ENCODE measurements around the gene SRGN. TPM values are rescaled to one million over a fixed set of nuclear protein-coding genes. Genes with fewer than 3 reads are reported as not detected.

The SRGN gene
- total and polyA plus RNA-seq, 2 donors (not counting 1 experiment from before 2014, with no cell fraction given): 47.3 to 52.3 TPM

- Histone ChIP-seq H3K4me2 (replicated peaks; ENCODE audit: low read depth, low read length, poor library complexity, severe bottlenecking) (no peak overlapping the region), H3K27ac (ENCODE audit: low read length in 2 of 2) (no peak overlapping the region), H2AFZ (ENCODE audit: insufficient read depth, low read depth, low read length, poor library complexity, severe bottlenecking) (no peak overlapping the region), H3K27me3 (replicated peaks in 1 of 4; ENCODE audit: control extremely low read depth in 1 of 4, control insufficient read depth in 3 of 4, insufficient read depth in 4 of 4, low read length in 3 of 4) (no peaks in the 10 kb centered on the region), H3K79me2 (ENCODE audit: control insufficient read depth, insufficient read depth, low read length) (peaks cover 6% of the 10 kb centered on the region), H3K4me3 (ENCODE audit: control extremely low read depth in 1 of 5, extremely low read depth in 1 of 5, insufficient read depth in 1 of 5, low read depth in 2 of 5, low read length in 4 of 5) (no peak overlapping the region), H3K9ac (ENCODE audit: low read length) (no peak overlapping the region), H3K9me3 (ENCODE audit: control extremely low read depth in 1 of 3, control insufficient read depth in 2 of 3, insufficient read depth in 1 of 3, low read length in 2 of 3) (no peaks in the 10 kb centered on the region), H3K36me3 (replicated peaks in 1 of 2; ENCODE audit: control extremely low read depth in 1 of 2, control insufficient read depth in 1 of 2, extremely low read depth in 1 of 2, insufficient read depth in 2 of 2, low read length in 1 of 2) (peaks cover 0 to 30% of the 10 kb centered on the region in 2 experiments), H3K4me1 (ENCODE audit: control insufficient read depth in 2 of 2, insufficient read depth in 2 of 2, low read length in 2 of 2) (no peaks in the 10 kb centered on the region), H4K20me1 (ENCODE audit: control insufficient read depth, insufficient read depth, low read length, poor library complexity, severe bottlenecking) (no peaks in the 10 kb centered on the region)
- no peaks in the 10 kb centered on the region for H3K27me3 Mint-ChIP-seq
- intact Hi-C loops (cut with micrococcal nuclease): no loop called here
- WGBS (ENCODE audit: insufficient coverage): 95% methylated on average over 6 of the region's 7 CpGs
- DNase-seq (no peak), ATAC-seq (ENCODE audit: low read depth) (no peak)
- no peaks in the 10 kb centered on the region for H3K9me3 Mint-ChIP-seq (ENCODE audit: insufficient read depth)
- TF ChIP-seq EZH2 (IDR thresholded peaks at IDR 0.05; ENCODE audit: borderline replicate concordance, insufficient read depth, low read depth, low read length, poor library complexity, severe bottlenecking): no peak
- TF ChIP-seq, protein P1, sequence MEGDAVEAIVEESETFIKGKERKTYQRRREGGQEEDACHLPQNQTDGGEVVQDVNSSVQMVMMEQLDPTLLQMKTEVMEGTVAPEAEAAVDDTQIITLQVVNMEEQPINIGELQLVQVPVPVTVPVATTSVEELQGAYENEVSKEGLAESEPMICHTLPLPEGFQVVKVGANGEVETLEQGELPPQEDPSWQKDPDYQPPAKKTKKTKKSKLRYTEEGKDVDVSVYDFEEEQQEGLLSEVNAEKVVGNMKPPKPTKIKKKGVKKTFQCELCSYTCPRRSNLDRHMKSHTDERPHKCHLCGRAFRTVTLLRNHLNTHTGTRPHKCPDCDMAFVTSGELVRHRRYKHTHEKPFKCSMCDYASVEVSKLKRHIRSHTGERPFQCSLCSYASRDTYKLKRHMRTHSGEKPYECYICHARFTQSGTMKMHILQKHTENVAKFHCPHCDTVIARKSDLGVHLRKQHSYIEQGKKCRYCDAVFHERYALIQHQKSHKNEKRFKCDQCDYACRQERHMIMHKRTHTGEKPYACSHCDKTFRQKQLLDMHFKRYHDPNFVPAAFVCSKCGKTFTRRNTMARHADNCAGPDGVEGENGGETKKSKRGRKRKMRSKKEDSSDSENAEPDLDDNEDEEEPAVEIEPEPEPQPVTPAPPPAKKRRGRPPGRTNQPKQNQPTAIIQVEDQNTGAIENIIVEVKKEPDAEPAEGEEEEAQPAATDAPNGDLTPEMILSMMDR (IDR thresholded peaks at IDR 0.05): no peak
- CTCF ChIA-PET: interaction anchor here (0.6 to 3.0 kb wide), 4 partner anchors 10 to 148 kb away, joined by 3 to 7 read pairs (median 4); partner anchors contain the start of gene DDX21
- no peak overlapping the region for H3K4me3 Mint-ChIP-seq
- peaks cover 4% of the 10 kb centered on the region for H3K4me1 Mint-ChIP-seq
- no peak overlapping the region for H3K27ac Mint-ChIP-seq
- POLR2A ChIA-PET: interaction anchor here (0.6 kb wide), 1 partner anchor 11 kb away, joined by 5 read pairs; no protein-coding TSS in a partner anchor
These were observed 15.9 kb downstream of the SRGN start for GRCh38 chr10:69103784-69104183.

GRCh38 chr10:69104994-69105790, 17.3 kb downstream of the SRGN start:
- ATAC-seq (ENCODE audit: low read depth) (no peak), DNase-seq (no peak)
- no peak overlapping the region for H3K4me2 ChIP-seq (replicated peaks; ENCODE audit: low read depth, low read length, poor library complexity, severe bottlenecking)
- H3K4me3 Mint-ChIP-seq: no peak overlapping the region
- H3K79me2 ChIP-seq (ENCODE audit: control insufficient read depth, insufficient read depth, low read length): no peaks in the 10 kb centered on the region
- no peak overlapping the region for H3K27ac Mint-ChIP-seq
- CTCF ChIA-PET: interaction anchor here (0.6 to 3.0 kb wide), 4 partner anchors 10 to 149 kb away, joined by 3 to 7 read pairs (median 4); partner anchors contain the start of gene DDX21
- no peaks in the 10 kb centered on the region for H4K20me1 ChIP-seq (ENCODE audit: control insufficient read depth, insufficient read depth, low read length, poor library complexity, severe bottlenecking)
- no peaks in the 10 kb centered on the region for H3K27me3 ChIP-seq (replicated peaks in 1 of 4; ENCODE audit: control extremely low read depth in 1 of 4, control insufficient read depth in 3 of 4, insufficient read depth in 4 of 4, low read length in 3 of 4)
- no CpG with 5 or more reads among the region's 1 CpG for WGBS (ENCODE audit: insufficient coverage)
- H3K4me3 ChIP-seq (ENCODE audit: control extremely low read depth in 1 of 5, extremely low read depth in 1 of 5, insufficient read depth in 1 of 5, low read depth in 2 of 5, low read length in 4 of 5): no peak overlapping the region
- no peaks in the 10 kb centered on the region for H3K9me3 Mint-ChIP-seq (ENCODE audit: insufficient read depth)
- H3K27me3 Mint-ChIP-seq: no peaks in the 10 kb centered on the region
- no peak overlapping the region for H2AFZ ChIP-seq (ENCODE audit: insufficient read depth, low read depth, low read length, poor library complexity, severe bottlenecking)
- peaks cover 4% of the 10 kb centered on the region for H3K4me1 Mint-ChIP-seq
- no peaks in the 10 kb centered on the region for H3K4me1 ChIP-seq (ENCODE audit: control insufficient read depth in 2 of 2, insufficient read depth in 2 of 2, low read length in 2 of 2)
- POLR2A ChIA-PET: no interaction called here
- H3K27ac ChIP-seq (ENCODE audit: low read length in 2 of 2): no peak overlapping the region
- intact Hi-C loops (cut with micrococcal nuclease): no loop called here
- TF ChIP-seq, protein P1 (IDR thresholded peaks at IDR 0.05): no peak
- TF ChIP-seq EZH2 (IDR thresholded peaks at IDR 0.05; ENCODE audit: borderline replicate concordance, insufficient read depth, low read depth, low read length, poor library complexity, severe bottlenecking): no peak
- H3K36me3 ChIP-seq (replicated peaks in 1 of 2; ENCODE audit: control extremely low read depth in 1 of 2, control insufficient read depth in 1 of 2, extremely low read depth in 1 of 2, insufficient read depth in 2 of 2, low read length in 1 of 2): peaks cover 0 to 24% of the 10 kb centered on the region in 2 experiments
- H3K9me3 ChIP-seq (ENCODE audit: control extremely low read depth in 1 of 3, control insufficient read depth in 2 of 3, insufficient read depth in 1 of 3, low read length in 2 of 3): no peaks in the 10 kb centered on the region
- no peak overlapping the region for H3K9ac ChIP-seq (ENCODE audit: low read length)
